HepG2 (cell line): ENCODE measurements around the gene TBC1D20.

ENCODE experiments used
- CEBPB ChIP-seq: IDR thresholded peaks from 2 replicates; pipeline ENCODE4 v1.6.1; 2011; ENCODE audit warnings: low read depth, low read length, improper control_type of control experiment, borderline replicate concordance
- CTCF ChIP-seq: sonication (generic); formaldehyde crosslinking; IDR thresholded peaks from 2 replicates; pipeline ENCODE4 v1.5.0; 2020; ENCODE audit warnings: mild to moderate bottlenecking, missing genetic modification reagents, moderate library complexity
- EP300 ChIP-seq, 3 experiments: sonication (generic) in 1 of 3; formaldehyde crosslinking in 1 of 3; IDR thresholded peaks; 2 replicates each; pipeline versions ENCODE4 v1.5.1 to v1.6.1; 2011 to 2020; ENCODE audit warnings: low read depth in 2 of 3, low read length in 2 of 3, borderline replicate concordance in 1 of 3, improper control_type of control experiment in 1 of 3, mild to moderate bottlenecking in 1 of 3, missing genetic modification reagents in 1 of 3, moderate library complexity in 1 of 3
- FOXM1 ChIP-seq: sonication (generic); formaldehyde crosslinking; IDR thresholded peaks from 2 replicates; pipeline ENCODE4 v1.5.0; 2020; ENCODE audit warnings: missing genetic modification reagents
- JUN ChIP-seq: sonication (generic); formaldehyde crosslinking; IDR thresholded peaks from 2 replicates; pipeline ENCODE4 v1.4.0; 2020; ENCODE audit warnings: mild to moderate bottlenecking, missing genetic modification reagents
- KMT2A ChIP-seq: sonication (generic); formaldehyde crosslinking; IDR thresholded peaks from 2 replicates; pipeline ENCODE4 v1.4.0; 2020; ENCODE audit warnings: missing genetic modification reagents
- MZF1 ChIP-seq: sonication (generic); formaldehyde crosslinking; IDR thresholded peaks from 2 replicates; pipeline ENCODE4 v1.8.1; 2023; ENCODE audit warnings: mild to moderate bottlenecking, missing genetic modification reagents, borderline replicate concordance
- SRF ChIP-seq: IDR thresholded peaks from 2 replicates; pipeline ENCODE4 v1.6.1; 2011; ENCODE audit warnings: mild to moderate bottlenecking, low read depth, low read length, moderate library complexity
- TARDBP ChIP-seq: sonication (generic); formaldehyde crosslinking; IDR thresholded peaks from 2 replicates; pipeline ENCODE4 v1.8.0; 2022; ENCODE audit warnings: mild to moderate bottlenecking, missing genetic modification reagents
- USF2 ChIP-seq, 2 experiments: sonication (generic) in 1 of 2; formaldehyde crosslinking in 1 of 2; IDR thresholded peaks; 2 replicates each; pipeline versions ENCODE4 v1.5.1 to v1.6.1; 2011 to 2020; ENCODE audit warnings: borderline replicate concordance in 1 of 2, low read depth in 1 of 2, low read length in 1 of 2, mild to moderate bottlenecking in 1 of 2, missing genetic modification reagents in 1 of 2, moderate library complexity in 1 of 2
- ZFP62 ChIP-seq: sonication (generic); formaldehyde crosslinking; IDR thresholded peaks from 2 replicates; pipeline ENCODE4 v1.4.0; 2020; ENCODE audit warnings: missing genetic modification reagents
- ZNF24 ChIP-seq: fragments of 450-650 bp; IDR thresholded peaks from 2 replicates; pipeline ENCODE4 v1.6.1; 2017; ENCODE audit warnings: antibody characterized with exemption, mild to moderate bottlenecking
- ZNF558 ChIP-seq: sonication (generic); formaldehyde crosslinking; IDR thresholded peaks from 2 replicates; pipeline ENCODE4 v1.9.0; 2022; ENCODE audit warnings: mild to moderate bottlenecking, missing genetic modification reagents, borderline replicate concordance
- ZNF7 ChIP-seq: IDR thresholded peaks from 2 replicates; pipeline ENCODE4 v1.6.1; 2016; ENCODE audit warnings: missing biosample characterization, missing genetic modification reagents

GRCh38 chr20:438571-439469 is 23.5 kb downstream of the TBC1D20 start:
- TF ChIP-seq ZFP62 (CRISPR knock-in tag): no peak
- TF ChIP-seq SRF: no peak
- TF ChIP-seq TARDBP: no peak
- no peak for TF ChIP-seq CEBPB
- no peak for TF ChIP-seq ZNF24
- no peak for TF ChIP-seq MZF1 (CRISPR knock-in tag)
- TF ChIP-seq CTCF (CRISPR knock-in tag): no peak
- TF ChIP-seq JUN (CRISPR knock-in tag): no peak
- no peak for TF ChIP-seq KMT2A
- TF ChIP-seq EP300 (IDR thresholded peaks at IDR 0.05; ENCODE audit: low read depth in 2 of 2, low read length in 2 of 2): no peak
- TF ChIP-seq EP300 (CRISPR knock-in tag; IDR thresholded peaks at IDR 0.05; ENCODE audit: borderline replicate concordance): no peak
- TF ChIP-seq ZNF558 (CRISPR knock-in tag): no peak
- no peak for TF ChIP-seq USF2 (IDR thresholded peaks at IDR 0.05; ENCODE audit: low read depth, low read length)
- no peak for TF ChIP-seq USF2 (CRISPR knock-in tag; IDR thresholded peaks at IDR 0.05; ENCODE audit: borderline replicate concordance)
- no peak for TF ChIP-seq FOXM1 (CRISPR knock-in tag)
- TF ChIP-seq ZNF7 (CRISPR knock-in tag): no peak
